OCI-LY3 (cell line): ENCODE measurements around the gene DDA1.

Source experiments
- H2AFZ ChIP-seq: fragments of 200-600, 300-600 bp; shearing (Covaris generic); 2 replicates; pipeline ENCODE4 v1.6.0; 2014; ENCODE audit warnings: antibody characterized with exemption, low read depth, low read length
- H3K27ac ChIP-seq: fragments of 200-600, 300-600 bp; sonication (generic); 2 replicates; pipeline ENCODE4 v1.5.1; 2014; ENCODE audit warnings: mild to moderate bottlenecking, low read length, moderate library complexity, mixed read lengths
- H3K27me3 ChIP-seq: fragments of 200-600, 300-600 bp; sonication (generic); 2 replicates; pipeline ENCODE4 v1.6.1; 2014; ENCODE audit warnings: low read depth, low read length, mixed read lengths
- H3K36me3 ChIP-seq: fragments of 200-600, 300-600 bp; sonication (generic); replicated peaks from 2 replicates; pipeline ENCODE3; 2014; ENCODE audit warnings: low read depth, low read length, mixed read lengths
- H3K4me1 ChIP-seq: fragments of 300-600, 200-600 bp; sonication (generic); 2 replicates; pipeline ENCODE4 v1.6.1; 2014; ENCODE audit warnings: low read length, mixed read lengths
- H3K4me2 ChIP-seq: fragments of 200-600, 300-600 bp; sonication (generic); 2 replicates; pipeline ENCODE4 v1.6.1; 2014; ENCODE audit warnings: low read length, mixed read lengths
- H3K4me3 ChIP-seq: fragments of 300-600, 200-600 bp; sonication (generic); 2 replicates; pipeline ENCODE4 v1.5.1; 2014; ENCODE audit warnings: antibody characterized with exemption, mild to moderate bottlenecking, low read length, moderate library complexity
- H3K79me2 ChIP-seq: fragments of 300-600, 200-600 bp; shearing (Covaris generic); 2 replicates; pipeline ENCODE4 v1.6.1; 2014; ENCODE audit warnings: mild to moderate bottlenecking, low read length, mixed read lengths
- H3K9ac ChIP-seq: fragments of 300-600, 200-600 bp; shearing (Covaris generic); 2 replicates; pipeline ENCODE4 v1.6.0; 2014; ENCODE audit warnings: mild to moderate bottlenecking, low read length, moderate library complexity
- H3K9me3 ChIP-seq: fragments of 200-600, 300-600 bp; shearing (Covaris generic); 2 replicates; pipeline ENCODE4 v1.6.1; 2014; ENCODE audit warnings: low read length, mixed read lengths; ENCODE audit not compliant: insufficient read depth
- H4K20me1 ChIP-seq: fragments of 200-600, 300-600 bp; sonication (generic); 2 replicates; pipeline ENCODE4 v1.6.1; 2016; ENCODE audit warnings: low read length, mixed read lengths; ENCODE audit not compliant: insufficient read depth
- EZH2phosphoT487 ChIP-seq: fragments of 200-600 bp; shearing (Covaris generic); IDR thresholded peaks from 2 replicates; pipeline ENCODE4 v1.6.1; 2018; ENCODE audit warnings: antibody characterized with exemption, mixed run types, low read depth
- TF ChIP-seq, protein P1 (sequence below): fragments of 200-600, 300-600 bp; sonication (generic); IDR thresholded peaks from 2 replicates; pipeline ENCODE4 v1.5.1; 2014; ENCODE audit warnings: antibody characterized with exemption, low read length, low read depth

Gene DDA1

DNA sequence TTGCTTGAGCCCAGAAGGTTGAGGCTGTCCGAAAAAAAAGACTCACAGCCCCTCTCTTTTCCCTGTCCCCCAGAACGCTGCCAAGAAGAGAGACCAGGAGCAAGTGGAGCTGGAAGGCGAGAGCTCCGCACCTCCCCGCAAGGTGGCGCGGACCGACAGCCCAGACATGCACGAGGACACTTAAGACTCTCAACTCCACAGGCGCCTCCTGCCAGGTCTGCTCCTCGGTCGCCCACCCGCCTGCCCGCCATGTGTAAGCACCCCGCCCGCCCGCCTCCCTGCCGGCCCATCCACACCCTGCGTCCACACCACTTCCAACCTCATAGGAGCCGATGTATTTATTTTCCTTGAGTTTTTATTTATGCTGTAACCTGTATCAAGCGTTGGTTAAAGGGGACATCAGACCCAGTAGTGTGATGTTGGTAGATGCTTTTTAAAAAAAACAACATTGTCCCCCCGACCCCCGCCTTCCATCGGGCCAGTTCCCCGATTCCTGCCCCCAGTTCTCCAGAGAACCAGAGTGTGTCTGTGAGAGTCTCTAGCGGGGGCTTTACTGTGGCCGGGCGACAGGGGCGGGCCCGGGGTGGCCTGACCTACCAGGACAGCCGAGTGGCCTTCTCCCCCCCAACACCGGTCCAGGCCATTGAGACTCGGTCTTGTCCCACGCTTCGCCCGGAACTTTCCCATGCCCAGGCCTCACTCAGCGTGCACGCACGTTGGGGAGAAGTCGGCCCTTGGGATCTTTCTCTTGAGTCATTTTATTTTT is 10.3 kb downstream of the DDA1 start:
- no peaks in the 10 kb centered on the region for H3K4me1 ChIP-seq
- no peak overlapping the region for H2AFZ ChIP-seq
- H3K27me3 ChIP-seq = no peaks in the 10 kb centered on the region
- TF ChIP-seq EZH2phosphoT487 = no peak
- TF ChIP-seq, protein P1, sequence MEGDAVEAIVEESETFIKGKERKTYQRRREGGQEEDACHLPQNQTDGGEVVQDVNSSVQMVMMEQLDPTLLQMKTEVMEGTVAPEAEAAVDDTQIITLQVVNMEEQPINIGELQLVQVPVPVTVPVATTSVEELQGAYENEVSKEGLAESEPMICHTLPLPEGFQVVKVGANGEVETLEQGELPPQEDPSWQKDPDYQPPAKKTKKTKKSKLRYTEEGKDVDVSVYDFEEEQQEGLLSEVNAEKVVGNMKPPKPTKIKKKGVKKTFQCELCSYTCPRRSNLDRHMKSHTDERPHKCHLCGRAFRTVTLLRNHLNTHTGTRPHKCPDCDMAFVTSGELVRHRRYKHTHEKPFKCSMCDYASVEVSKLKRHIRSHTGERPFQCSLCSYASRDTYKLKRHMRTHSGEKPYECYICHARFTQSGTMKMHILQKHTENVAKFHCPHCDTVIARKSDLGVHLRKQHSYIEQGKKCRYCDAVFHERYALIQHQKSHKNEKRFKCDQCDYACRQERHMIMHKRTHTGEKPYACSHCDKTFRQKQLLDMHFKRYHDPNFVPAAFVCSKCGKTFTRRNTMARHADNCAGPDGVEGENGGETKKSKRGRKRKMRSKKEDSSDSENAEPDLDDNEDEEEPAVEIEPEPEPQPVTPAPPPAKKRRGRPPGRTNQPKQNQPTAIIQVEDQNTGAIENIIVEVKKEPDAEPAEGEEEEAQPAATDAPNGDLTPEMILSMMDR = no peak
- no peak overlapping the region for H3K9ac ChIP-seq
- H4K20me1 ChIP-seq = no peaks in the 10 kb centered on the region
- H3K79me2 ChIP-seq = no peaks in the 10 kb centered on the region
- peaks cover 20% of the 10 kb centered on the region for H3K36me3 ChIP-seq
- no peak overlapping the region for H3K4me3 ChIP-seq
- no peaks in the 10 kb centered on the region for H3K9me3 ChIP-seq
- H3K27ac ChIP-seq = no peak overlapping the region
- H3K4me2 ChIP-seq = no peak overlapping the region

DNA sequence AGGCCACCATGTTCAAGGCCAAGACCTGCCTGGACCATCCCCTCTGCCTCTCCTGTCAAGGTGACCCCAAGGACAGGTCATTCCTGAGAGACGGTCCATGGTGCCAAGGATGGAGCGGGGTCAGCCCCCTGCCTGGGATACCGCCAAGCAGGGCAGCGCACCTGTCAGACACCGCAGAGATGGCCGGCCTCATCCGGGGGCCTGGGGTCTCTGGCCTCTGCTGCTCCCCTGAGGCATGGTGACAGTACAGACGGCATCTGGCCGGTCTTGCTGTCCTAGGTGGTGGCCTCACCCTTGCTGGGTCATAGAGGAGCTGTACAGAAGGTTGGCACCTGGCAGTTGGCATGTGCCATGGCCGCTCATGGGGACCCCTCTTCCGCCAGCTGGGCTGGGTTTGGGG is 11.1 kb downstream of the DDA1 start:
- no peak overlapping the region for H3K4me2 ChIP-seq
- H3K9ac ChIP-seq = no peak overlapping the region
- no peaks in the 10 kb centered on the region for H3K4me1 ChIP-seq
- no peak overlapping the region for H3K27ac ChIP-seq
- no peaks in the 10 kb centered on the region for H3K9me3 ChIP-seq
- H3K79me2 ChIP-seq = no peaks in the 10 kb centered on the region
- no peak overlapping the region for H3K4me3 ChIP-seq
- no peak overlapping the region for H2AFZ ChIP-seq
- H3K27me3 ChIP-seq = no peaks in the 10 kb centered on the region
- peaks cover 19% of the 10 kb centered on the region for H3K36me3 ChIP-seq
- no peaks in the 10 kb centered on the region for H4K20me1 ChIP-seq
- TF ChIP-seq, protein P1 = no peak
- TF ChIP-seq EZH2phosphoT487 = no peak

DNA sequence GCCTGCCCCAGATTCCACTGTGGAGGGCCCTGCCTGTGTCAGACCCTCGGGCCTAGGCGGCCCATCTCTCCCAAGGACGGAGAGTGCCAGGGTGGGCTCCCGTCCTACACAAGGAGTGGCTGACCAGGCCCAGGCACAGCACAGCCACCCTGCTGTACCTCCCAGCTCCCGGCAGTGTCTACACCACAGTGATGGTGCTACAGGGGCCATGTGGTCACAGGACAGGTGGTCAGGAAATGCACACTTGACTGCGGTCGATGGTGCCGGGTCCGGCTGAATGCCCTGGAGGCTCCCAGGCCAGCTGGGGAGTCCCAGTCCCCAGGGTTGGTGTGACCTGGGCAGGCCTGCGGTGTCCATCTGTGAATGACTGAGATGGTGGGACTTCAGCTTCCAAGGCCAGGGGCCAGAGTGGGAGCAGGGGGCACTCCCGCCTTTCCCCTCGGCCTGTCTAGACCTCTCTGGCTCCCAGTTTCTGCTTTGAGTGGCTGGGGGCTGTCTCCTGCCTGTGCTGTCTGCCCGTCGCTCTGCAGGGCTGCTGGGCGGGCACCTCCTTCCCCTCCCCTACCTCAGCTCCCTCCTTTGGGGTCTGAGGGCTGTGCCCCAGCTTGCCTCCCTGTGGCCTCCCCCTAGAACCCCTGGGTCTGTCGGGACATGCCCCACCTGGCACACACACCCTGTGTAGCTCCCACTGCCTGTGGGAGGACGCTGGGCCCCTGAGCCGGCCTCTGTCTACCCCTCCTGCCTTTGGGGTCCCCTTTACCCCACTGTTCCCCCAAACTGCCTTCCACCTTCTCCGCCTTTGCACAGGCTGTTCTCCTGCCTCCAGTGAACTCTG is 12.5 kb downstream of the DDA1 start:
- no peak overlapping the region for H3K27ac ChIP-seq
- H3K36me3 ChIP-seq = peaks cover 11% of the 10 kb centered on the region
- no peaks in the 10 kb centered on the region for H3K27me3 ChIP-seq

DNA sequence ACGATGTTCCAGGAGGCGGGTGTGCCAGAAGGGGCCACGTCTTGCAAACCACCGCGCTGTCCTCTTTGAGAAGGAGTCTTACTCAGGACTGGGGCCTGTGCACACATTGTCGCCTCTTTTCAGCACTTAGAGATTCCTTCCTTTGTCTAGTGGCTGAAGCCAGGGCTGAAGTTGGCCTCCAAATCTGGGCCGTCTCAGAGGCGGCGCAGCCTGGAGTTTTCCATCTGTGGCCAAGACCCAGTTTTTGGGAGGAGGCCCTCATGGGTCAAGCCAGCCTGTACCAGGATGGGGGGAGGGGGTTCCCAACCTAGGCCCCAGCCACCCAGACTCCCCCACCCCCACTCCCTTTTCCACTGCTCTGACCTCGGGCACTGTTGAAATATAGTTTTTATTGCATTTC is 13.5 kb downstream of the DDA1 start:
- Histone ChIP-seq H3K4me3 (no peak overlapping the region), H3K9me3 (no peaks in the 10 kb centered on the region), H3K36me3 (peaks cover 11% of the 10 kb centered on the region), H3K27ac (no peak overlapping the region), H3K9ac (no peak overlapping the region), H3K4me2 (no peak overlapping the region), H3K4me1 (no peaks in the 10 kb centered on the region), H4K20me1 (no peaks in the 10 kb centered on the region), H3K27me3 (no peaks in the 10 kb centered on the region), H3K79me2 (no peaks in the 10 kb centered on the region), H2AFZ (no peak overlapping the region)
- TF ChIP-seq, protein P1 = no peak
- no peak for TF ChIP-seq EZH2phosphoT487

More for the DNA sequence above, 12.5 kb downstream of the DDA1 start:
- TF ChIP-seq EZH2phosphoT487 = no peak
- TF ChIP-seq, protein P1 = no peak
- Histone ChIP-seq H3K4me2 (no peak overlapping the region), H3K9me3 (no peaks in the 10 kb centered on the region), H2AFZ (no peak overlapping the region), H4K20me1 (no peaks in the 10 kb centered on the region), H3K4me3 (no peak overlapping the region), H3K9ac (no peak overlapping the region), H3K4me1 (no peaks in the 10 kb centered on the region), H3K79me2 (no peaks in the 10 kb centered on the region)
